Glomerular visceral epithelial cell (primary cell): ENCODE results near the gene KPNB1.

ENCODE experiments used
- DNase-seq: peaks from one replicate; pipeline ENCODE4 v3.0.0-alpha.2; 2016; ENCODE audit errors: extremely low spot score

The KPNB1 gene

GRCh38 chr17:47728214-47728877, 78.6 kb downstream of the KPNB1 start:
- no peak for DNase-seq

DNA sequence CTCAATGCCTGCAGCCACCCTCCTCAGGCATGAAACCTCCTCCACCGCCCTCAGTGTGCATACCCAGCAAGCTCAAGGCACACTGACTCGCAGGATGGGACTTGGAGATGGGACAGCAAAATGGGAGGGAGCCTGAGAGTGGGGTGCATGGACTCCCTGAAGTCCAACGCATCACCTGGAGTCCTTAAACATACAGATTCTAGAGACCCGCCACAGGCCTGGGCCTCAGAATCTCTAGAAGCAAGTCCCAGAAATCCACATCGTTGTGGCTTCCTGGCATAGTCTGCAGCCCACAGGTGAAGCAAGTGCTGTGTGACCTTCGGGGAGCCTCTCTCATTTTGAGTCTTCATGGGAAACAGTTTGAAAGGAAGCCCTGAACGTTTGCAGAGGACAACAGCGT, 79.8 kb downstream of the KPNB1 start:
- no peak for DNase-seq

GRCh38 chr17:47730681-47731080, 81.0 kb downstream of the KPNB1 start:
- no peak for DNase-seq

DNA sequence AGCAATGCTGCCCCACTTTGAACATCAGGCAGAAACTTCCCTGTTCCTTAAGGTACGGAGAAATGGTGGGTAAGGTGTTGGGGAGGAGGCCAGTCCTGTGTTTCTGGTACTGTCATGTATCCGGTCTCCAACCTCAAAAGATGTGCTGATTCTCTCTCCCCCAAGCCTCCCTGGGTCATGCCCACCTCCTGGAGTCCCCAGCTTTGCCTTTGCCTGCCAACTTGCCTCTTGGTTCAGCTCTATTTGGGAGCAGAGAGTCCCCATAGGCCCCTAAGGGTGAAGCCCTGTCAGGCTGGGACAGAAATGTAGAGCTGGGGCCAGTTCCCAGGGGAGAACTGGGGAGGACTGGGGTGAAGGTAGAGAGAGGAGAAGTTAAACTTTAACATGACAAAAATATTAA, 81.7 kb downstream of the KPNB1 start:
- DNase-seq, result no peak

GRCh38 chr17:47732399-47733046, 82.8 kb downstream of the KPNB1 start:
- DNase-seq, result no peak

GRCh38 chr17:47733047-47733673, 83.4 kb downstream of the KPNB1 start, which contains the start of gene TBX21:
TBX21 (plus strand) TSS chr17:47733236; CDS start chr17:47733455, 219 bp downstream.
- no peak for DNase-seq

DNA sequence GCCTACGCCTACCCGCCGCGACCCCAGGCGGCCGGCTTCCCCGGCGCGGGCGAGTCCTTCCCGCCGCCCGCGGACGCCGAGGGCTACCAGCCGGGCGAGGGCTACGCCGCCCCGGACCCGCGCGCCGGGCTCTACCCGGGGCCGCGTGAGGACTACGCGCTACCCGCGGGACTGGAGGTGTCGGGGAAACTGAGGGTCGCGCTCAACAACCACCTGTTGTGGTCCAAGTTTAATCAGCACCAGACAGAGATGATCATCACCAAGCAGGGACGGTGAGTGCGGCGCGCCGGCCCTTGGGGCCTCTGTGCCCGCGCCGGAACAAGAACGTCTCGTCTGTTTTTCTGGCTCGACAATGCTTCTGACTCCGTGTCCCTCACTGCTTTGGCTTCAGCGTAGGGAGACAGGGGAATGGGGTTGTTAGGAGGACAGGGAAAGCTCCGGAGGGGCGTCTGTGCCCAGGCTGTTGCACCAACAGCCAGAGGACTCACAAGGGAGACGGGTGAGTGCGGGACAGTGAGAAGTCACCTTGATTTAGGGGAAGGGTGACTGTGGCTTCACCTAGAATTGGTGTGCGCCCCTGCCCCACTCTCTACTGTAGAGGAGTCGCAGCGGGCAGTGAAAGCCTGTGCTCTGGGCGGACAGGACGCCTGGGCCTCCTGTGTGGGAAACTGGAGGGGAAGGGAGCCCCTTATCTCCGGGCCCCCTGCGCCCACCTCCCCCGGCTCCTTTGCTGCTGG, 84.1 kb downstream of the KPNB1 start:
- no peak for DNase-seq

DNA sequence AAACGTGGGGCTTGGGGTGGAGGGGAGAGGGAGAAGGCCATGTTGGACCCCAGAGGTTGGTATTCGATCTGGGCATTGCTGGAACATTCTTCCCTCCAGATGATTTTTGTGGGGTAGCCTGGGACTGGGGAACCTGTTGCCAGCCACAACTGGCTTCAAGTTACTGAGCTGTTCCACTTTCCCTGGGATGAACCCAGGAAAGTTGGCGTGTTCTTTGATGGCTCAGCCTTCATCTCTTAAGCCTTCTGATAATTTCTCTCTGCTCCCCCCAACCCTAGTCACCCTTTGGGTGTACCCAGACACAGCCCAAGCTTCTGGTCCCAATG, 85.4 kb downstream of the KPNB1 start:
- no peak for DNase-seq
